Measurements from ENCODE around the gene MIF4GD. TPM values are rescaled to one million over a fixed set of nuclear protein-coding genes. Genes with fewer than 3 reads are reported as not detected.
"Not testable (repeated sequence)": the region's sequence is repeated elsewhere in the genome, so short reads cannot be mapped to it uniquely, and the experiment has no call there.

The MIF4GD gene
- total and polyA plus RNA-seq, 8 donors, result 10.6 to 17.6 (median 14.7) TPM

DNA sequence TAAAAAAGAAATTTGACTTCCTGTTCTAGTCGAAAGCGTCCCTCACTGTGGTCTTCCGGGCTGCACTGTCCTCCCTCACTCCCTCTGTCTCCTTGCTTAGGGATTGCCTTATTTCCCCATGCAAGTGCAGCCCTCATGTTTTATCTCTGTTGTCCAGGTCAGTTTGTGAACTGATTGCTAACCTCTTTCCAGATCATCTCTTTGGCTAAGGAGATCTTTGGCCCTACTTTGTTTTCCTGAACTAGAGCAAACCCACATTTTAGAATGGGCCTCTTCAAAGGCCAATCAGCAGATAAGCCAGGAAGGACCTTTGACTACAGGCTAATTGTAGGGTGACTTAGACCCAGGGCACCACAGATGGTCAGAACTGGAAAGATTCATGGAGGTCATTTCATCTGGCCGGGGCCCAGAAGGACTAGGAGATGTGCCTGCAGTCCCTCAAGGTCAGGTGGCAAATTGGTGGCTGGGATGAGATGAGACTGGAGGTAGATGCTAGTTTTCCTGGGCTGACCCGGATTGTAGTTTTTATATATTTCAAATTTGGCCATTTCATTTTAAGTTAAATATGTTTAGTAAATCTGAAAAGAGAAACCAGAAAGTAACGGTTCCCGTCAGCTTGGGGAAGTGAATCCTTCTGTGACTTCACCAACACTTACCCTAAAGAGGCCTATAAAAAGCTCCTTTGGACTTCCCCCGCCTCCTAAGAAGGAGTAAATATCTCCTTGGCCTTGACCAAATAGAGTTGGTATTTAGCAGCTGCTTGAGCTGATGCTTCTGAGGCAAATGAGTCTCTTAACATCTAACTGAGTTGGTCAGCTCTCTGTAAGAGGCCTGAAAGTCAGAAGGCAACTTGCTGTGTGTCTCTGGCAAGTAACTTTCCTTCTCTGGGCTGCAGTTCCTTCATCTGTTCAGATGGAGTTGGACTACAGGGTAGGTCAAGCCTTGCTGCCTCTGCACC lies 24.4 kb upstream of the MIF4GD start:
- no peak overlapping the region for H3K4me3 ChIP-seq
- FAIRE-seq (no peak), ATAC-seq (peak in 2 of 4 donors; percentile 61 to 75), DNase-seq (no peak)
- H3K4me1 ChIP-seq, result no peaks in the 10 kb centered on the region
- no peak for TF ChIP-seq CTCF (IDR thresholded peaks at IDR 0.05)
- intact Hi-C loops (cut with DNase I), result no loop called here
- peak overlapping the region in 2 of 4 donors; percentile 57 to 68 for H3K27ac ChIP-seq
- no peaks in the 10 kb centered on the region for H3K36me3 ChIP-seq
- no peaks in the 10 kb centered on the region for H3K9me3 ChIP-seq
- 84 to 89% methylated on average over 8 of the region's 8 CpGs for WGBS, 2 donors
- H3K27me3 ChIP-seq, result no peaks in the 10 kb centered on the region

- H3K4me1 ChIP-seq; H3K27me3 ChIP-seq; DNase-seq; intact Hi-C loops (cut with DNase I); H3K9me3 ChIP-seq; ATAC-seq; H3K4me3 ChIP-seq; FAIRE-seq; H3K36me3 ChIP-seq: not testable (repeated sequence)
- H3K27ac ChIP-seq, result peak overlapping the region in 1 of 4 donors; percentile 17
- 71 to 80% methylated on average over 16 of the region's 16 CpGs for WGBS, 2 donors
Observed at GRCh38 chr17:75292810-75293448, 21.9 kb upstream of the MIF4GD start.

DNA sequence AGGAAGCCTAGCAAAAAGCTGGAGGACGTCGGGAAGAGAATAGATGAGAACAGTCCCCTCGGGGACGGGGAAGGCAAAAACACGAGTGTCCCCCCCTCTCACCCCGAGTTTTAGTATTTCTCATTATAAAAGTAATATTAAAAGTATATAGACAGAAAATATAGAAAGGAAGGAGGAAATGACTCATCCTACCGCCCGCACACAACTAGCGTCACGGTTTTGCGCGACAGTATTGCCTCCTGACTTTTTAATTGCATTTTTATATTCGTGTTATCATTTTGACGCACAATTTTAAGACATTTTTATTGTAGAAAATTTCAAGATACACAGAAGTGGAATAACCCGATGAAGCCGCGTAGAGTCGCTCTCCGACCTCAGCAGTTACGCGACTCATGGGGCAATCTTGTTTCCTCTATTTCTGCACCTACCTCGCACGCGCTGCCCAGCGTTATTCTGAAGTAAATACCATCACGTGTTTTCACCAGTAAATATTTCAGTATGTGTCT lies 18.9 kb upstream of the MIF4GD start:
- no peaks in the 10 kb centered on the region for H3K27me3 ChIP-seq
- H3K4me3 ChIP-seq, result peak overlapping the region; percentile 68 to 87 (median 76)
- intact Hi-C loops (cut with DNase I), result no loop called here
- H3K27ac ChIP-seq, result peak overlapping the region; percentile 88 to 95 (median 92)
- FAIRE-seq (peak; percentile 9), DNase-seq (peak in 2 of 6 donors; percentile 50 to 53), ATAC-seq (peak; percentile 28 to 53 (median 50))
- peaks cover 0 to 5% (median 0%) of the 10 kb centered on the region in 3 donors for H3K4me1 ChIP-seq
- WGBS, 2 donors, result 1 to 5% methylated on average over 26 of the region's 26 CpGs
- H3K9me3 ChIP-seq, result no peaks in the 10 kb centered on the region
- H3K36me3 ChIP-seq, result no peaks in the 10 kb centered on the region
- TF ChIP-seq CTCF (IDR thresholded peaks at IDR 0.05), result no peak

DNA sequence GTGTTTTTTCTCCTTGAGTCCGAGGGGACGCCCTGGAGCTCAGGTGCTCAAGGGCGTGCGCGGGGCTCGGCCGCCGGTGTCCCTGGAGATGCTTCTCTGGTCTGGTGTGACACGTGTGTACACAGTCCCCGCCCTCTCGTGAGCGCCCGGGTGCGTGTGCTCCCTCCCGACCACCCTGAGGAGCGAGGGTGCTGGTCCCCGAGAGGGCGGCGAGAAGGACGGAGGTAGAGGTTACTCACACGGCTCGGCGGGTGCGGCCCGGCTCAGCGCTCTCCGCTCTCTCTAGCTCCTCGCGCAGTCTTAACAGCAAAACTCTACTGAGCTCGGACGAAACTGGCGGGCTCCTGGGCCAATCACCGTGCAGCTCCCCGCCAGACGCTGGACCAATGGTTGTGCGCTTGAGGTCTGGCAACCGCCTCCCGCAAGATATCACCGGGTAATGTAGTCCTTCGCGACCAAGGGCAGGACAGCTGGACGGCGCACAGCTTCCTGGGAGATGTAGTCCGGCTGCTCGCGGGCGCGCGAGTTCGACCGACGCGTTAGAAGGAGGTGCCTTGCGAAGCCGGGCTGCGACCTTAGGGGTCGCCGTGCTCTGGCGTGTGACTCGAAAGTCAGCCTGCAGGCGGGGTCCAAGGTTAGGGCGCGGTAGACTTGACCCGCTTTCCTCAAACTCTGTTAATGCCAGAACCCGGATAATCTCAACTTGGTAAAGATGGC lies 18.2 kb upstream of the MIF4GD start, which contains the start of gene SLC25A19:
TSS of gene SLC25A19 (minus strand) at position 319 of the 717 bp plus-strand sequence. CDS start 2,669 bp downstream, outside the sequence.
- DNase-seq (peak; percentile 91 to 99 (median 98)), ATAC-seq (peak; percentile 96 to 98 (median 98)), FAIRE-seq (peak; percentile 41)
- H3K27ac ChIP-seq, result peak within 1 kb of the TSS; percentile 88 to 95 (median 92)
- H3K27me3 ChIP-seq, result no peaks in the 10 kb centered on the region
- intact Hi-C loops (cut with DNase I), result no loop called here
- no peak for TF ChIP-seq CTCF (IDR thresholded peaks at IDR 0.05)
- 0% methylated on average over 64 to 65 of the region's 65 CpGs for WGBS, 2 donors
- H3K4me3 ChIP-seq, result peak within 1 kb of the TSS; percentile 68 to 87 (median 76)
- H3K9me3 ChIP-seq, result no peaks in the 10 kb centered on the region
- no peaks in the 10 kb centered on the region for H3K36me3 ChIP-seq
- peaks cover 0 to 5% (median 0%) of the 10 kb centered on the region in 3 donors for H3K4me1 ChIP-seq

DNA sequence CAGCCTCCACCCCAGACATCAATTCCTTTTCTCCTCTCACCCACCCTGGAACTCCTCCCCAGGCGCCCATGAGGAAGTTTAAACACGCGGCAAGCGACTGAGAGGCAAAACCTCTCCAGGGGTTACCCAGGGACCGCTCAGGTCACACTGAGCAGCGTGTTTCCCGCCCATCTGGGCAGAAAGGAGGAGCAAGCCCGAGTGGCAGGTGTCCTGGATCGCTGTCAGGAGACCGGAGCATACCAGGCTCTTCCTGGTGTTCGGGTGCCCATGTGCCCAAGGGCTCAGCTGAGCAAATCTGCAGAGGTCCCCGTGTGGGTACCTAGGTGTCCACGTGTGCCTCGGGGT lies 17.7 kb upstream of the MIF4GD start:
- Histone ChIP-seq H3K36me3 (no peaks in the 10 kb centered on the region), H3K27ac (peak overlapping the region; percentile 88 to 95 (median 92)), H3K4me1 (peaks cover 0 to 5% (median 0%) of the 10 kb centered on the region in 3 donors), H3K9me3 (no peaks in the 10 kb centered on the region), H3K4me3 (peak overlapping the region; percentile 68 to 87 (median 76)), H3K27me3 (no peaks in the 10 kb centered on the region)
- TF ChIP-seq CTCF (IDR thresholded peaks at IDR 0.05), result no peak
- DNase-seq (peak in 1 of 6 donors; percentile 64), FAIRE-seq (no peak), ATAC-seq (peak; percentile 26 to 52 (median 46))
- WGBS, 2 donors, result 0% methylated on average over 14 of the region's 14 CpGs
- intact Hi-C loops (cut with DNase I), result no loop called here

All from pancreas (tissue), 10 donors.